ENCODE results near the gene FGFR2.

GRCh38 chr10:121590772-121591171 lies 7.5 kb downstream of the FGFR2 start:
- TF ChIP-seq PPARA (CRISPR knock-in tag; IDR thresholded peaks at IDR 0.05; ENCODE audit: borderline replicate concordance) (no peak), CREB5 (CRISPR knock-in tag; IDR thresholded peaks at IDR 0.05; ENCODE audit: low read depth) (no peak), ZNF8 (CRISPR knock-in tag; IDR thresholded peaks at IDR 0.05) (no peak), GLIS3 (CRISPR knock-in tag; IDR thresholded peaks at IDR 0.05) (no peak), ISL1 (CRISPR knock-in tag; IDR thresholded peaks at IDR 0.05) (no peak), ZFP3 (CRISPR knock-in tag; IDR thresholded peaks at IDR 0.05) (no peak), ARNTL (CRISPR knock-in tag; IDR thresholded peaks at IDR 0.05; ENCODE audit: borderline replicate concordance, low read depth) (no peak), TSHZ2 (CRISPR knock-in tag; IDR thresholded peaks at IDR 0.05) (no peak), CSDC2 (CRISPR knock-in tag; IDR thresholded peaks at IDR 0.05) (no peak), ZFP30 (CRISPR knock-in tag; IDR thresholded peaks at IDR 0.05) (no peak), PATZ1 (CRISPR knock-in tag; IDR thresholded peaks at IDR 0.05; ENCODE audit: borderline replicate concordance) (no peak), CSRNP3 (CRISPR knock-in tag; IDR thresholded peaks at IDR 0.05) (no peak)

Data from SK-N-SH treated with all-trans-retinoic acid at 6 μM for 48 hours (cell line).